GM19351 (cell line): Measurements from ENCODE around the gene MAP2K1.
"Not testable (repeated sequence)": the region's sequence is repeated elsewhere in the genome, so short reads cannot be mapped to it uniquely, and the experiment has no call there.

Experiments used
- ATAC-seq: cut with Tn5 transposase; IDR thresholded peaks from one replicate; pipeline ENCODE4 v1.9.1; 2021; ENCODE audit warnings: mild to moderate bottlenecking, moderate library complexity; ENCODE audit not compliant: unreplicated experiment

MAP2K1 gene

DNA sequence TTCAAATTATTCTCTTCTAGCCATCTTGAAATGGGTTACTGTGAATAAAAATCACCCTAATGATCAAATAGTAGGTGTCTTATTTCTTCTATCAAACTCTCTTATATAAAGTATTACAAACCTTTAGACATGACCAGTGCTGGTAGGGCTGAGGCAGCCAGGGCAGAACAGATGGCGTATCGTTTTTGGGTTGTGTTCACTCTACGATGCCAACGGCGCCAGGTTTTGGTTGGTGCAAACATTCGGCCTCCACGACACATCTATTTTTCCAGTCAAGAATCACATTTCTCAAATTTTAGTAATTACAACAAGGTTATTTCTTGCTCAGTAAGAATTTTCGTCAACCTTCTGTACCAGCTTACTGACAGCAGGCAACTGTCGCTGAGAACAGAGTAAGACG is 115.8 kb downstream of the MAP2K1 start:
- ATAC-seq: no peak

DNA sequence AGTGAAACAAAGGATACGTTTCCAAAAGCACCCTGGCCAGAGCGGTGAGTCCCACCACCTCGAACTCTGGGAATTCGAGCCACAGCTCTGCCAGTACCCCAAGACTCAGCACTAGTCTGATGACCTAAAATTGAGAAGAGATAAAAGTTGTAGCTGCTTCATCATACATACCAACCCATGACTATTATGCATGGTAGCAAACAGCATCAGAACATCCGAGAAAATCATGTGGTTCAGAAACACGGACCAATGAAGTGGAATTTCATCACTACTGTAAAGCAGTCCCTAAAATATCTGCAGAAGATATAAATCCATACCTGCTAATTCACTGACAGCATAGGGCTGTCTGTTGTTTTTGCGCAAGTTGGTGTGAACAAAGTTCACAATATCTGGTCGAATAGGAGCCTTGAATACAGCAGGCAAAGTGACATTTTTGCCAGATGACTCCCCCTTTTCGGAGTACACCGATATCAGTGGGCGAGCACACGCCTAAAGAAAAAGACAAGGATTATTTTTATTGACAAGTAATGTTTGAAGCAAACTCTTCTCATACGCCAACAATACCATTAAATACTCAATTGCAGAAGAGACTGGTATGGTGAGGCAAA is 116.4 kb downstream of the MAP2K1 start:
- ATAC-seq: not testable (repeated sequence)

DNA sequence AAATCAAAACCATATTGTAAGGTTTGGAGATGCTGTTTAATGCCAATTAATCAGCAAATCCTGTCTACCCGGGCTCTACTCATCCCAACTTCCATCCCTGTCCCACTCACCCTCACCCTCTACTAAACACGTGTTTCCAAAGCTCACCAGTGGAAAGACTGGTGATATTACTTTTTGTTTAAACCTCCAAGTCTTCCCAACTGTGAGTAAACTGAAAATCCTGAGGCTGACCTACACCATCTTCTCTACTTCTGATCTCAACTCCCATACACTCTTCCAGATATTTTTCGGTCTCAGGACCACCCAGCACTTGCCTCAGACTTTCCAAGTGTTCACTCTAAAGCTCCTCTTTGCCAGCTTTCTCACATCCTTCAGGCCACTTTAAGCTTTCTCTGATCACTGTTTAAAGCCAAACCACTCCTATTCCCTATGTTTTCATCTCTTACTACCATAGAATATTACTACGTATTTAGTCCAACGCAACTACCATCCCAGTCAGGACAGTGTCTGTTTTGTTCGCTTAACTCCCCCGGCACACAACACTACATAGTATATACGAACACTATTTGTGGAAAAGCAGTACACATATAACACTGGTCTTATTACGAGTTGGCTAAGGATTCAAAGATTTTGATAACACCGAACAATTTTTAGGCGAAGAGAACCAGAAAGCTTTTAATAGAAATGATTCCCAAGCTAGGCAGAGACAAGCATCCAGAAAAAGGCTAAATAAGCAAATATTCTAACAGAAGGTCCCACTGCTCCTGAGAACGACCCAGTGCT is 117.3 kb downstream of the MAP2K1 start:
- ATAC-seq: no peak

DNA sequence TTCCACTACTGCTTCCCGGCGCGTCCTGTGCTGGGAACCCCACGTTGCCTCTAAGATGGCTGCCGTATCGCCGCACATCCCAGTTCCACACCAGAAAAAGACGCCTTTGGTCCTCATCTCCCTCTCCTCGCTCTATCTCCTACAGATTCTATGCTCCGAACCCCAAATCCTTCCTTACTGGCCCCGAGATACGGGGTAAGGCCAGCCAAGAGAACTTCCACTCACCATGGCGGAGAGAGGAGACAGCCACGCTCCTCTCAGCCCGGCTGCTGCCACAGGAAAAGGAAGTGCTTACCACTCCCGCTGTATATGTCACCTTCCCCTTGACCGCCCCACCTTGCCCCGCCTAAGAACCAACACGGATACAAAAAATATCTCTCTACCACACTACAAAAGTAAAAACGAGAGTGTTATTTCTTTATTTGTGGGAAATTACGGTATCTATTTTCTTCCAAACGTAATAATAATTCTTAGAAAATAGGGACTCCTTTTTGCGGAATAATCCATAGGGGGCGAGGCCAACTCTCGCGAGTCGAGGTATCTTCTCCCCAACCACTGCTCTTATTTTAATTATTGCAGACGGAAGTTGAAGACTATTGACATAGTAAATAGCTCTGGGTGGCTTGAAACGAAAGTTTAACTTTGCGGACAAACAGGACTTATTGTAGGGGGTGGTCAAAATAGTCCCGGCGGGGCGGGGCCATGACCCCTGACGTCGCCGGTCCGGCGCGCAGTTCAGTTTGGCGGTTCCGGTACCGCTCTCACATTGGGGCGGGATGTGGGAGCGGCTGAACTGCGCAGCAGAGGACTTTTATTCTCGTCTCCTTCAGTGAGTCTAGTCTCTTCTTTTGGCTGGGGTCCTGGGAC is 118.1 kb downstream of the MAP2K1 start, which contains the start of the genes RPL4 and ZWILCH:
Gene RPL4, minus strand, starts transcription at position 293 of the 867 bp plus-strand sequence. Its CDS starts 65 bp downstream, at position 228.
Gene ZWILCH, plus strand, starts transcription at position 764 of the 867 bp plus-strand sequence. Its CDS starts 13 bp downstream, at position 777.
- ATAC-seq: peak; percentile 78

DNA sequence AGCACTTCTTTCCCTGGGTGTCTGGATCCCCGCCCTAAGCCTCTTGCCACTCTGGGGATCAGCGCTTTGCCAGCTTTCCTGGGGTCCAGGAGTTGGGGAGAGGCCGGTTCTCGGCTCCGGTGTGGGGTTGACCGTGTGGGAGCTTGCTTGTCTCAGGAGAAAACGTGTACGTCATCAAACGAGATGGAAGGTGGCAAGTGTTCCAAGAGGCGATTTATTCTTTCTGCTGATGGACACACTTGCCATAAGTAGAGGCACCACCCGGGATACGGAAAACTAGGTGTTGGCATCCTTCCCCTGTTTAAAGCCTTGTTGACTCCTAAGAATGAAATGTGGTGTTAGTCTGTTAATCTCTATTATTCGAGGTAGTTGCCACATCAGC is 118.7 kb downstream of the MAP2K1 start:
- ATAC-seq: no peak

DNA sequence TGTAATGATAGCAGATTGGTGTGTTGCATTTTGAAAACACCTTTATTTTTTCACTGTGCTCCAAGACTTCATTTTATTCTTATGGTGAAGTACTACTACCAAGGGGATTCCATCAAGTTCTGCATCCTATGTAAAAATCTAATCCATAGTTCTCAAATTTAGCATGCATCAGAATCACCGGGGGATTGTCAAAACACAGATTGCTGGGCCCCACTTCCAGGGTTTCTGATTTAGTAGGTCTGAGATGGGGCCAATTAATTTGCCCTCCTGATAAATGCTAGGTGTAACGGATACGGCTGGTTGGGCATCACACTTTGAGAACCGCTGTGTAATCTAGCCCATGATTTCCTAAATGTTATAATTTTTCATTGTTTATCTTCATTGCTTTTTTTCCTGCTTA is 119.1 kb downstream of the MAP2K1 start:
- ATAC-seq: no peak

DNA sequence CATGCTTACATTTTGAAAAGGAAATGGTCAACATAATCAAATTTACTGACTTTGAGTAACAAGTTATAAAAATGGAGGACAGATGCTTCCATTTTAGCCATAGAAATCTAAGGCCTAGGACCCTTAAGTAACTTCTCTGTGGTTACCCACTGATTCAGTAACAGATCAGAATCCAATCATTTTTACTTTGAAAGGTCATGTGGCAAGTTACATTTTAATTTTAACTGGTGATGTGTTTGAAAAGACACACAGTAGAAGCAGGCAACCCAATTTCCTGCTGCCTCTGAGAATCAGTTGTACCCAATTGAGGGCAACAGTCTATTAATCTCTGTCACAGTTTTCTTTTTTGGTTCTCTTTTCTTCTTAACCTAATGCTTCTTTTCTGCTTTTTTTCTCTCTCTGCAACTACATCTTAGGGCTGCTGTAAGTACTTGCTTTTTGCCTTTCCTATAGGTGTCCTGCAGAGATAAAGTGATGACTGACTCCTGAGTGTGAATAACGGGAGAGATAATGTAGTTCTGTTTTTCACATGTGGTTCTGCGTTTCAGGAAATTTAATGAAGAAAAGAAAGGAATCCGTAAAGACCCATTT is 121.7 kb downstream of the MAP2K1 start:
- no peak for ATAC-seq

DNA sequence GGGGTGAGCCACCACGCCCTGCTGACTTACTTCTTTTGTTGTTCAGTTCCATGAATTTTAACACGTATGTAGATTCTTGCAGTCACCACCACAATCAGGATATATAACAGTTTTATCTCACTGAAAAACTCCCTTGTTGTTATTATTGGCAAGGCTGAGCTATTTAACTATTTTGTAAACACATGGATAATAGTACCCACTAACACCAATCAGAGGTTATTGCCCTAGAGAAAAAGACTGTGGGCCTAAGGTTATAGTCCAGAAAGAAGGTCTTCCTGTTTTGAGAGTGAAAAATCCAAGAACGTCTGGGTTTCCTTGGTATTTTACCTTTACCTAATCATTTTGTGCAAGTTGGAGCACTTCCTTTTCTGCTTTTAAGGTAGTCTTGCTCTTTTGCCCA is 127.9 kb downstream of the MAP2K1 start:
- ATAC-seq: no peak

DNA sequence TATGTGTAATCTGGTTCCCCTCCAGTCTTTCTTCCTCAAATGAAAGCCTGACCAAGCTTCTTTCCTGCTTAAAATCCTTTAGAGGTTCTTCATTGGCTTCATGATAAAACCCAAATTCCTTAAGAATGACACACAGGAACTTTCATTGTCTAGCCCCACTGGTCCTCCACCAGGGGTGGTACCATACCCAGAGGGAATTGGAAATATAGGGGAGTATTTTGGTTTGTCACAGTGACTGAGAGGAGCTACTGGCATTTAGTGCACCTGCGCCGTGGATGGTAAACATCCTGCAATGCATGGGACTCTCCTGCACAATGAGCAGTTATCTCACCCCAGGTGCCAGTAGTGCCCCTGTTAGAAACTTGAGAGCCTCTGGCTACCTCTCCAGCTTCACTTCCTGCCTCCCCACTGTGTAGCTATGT is 129.2 kb downstream of the MAP2K1 start:
- ATAC-seq: no peak

DNA sequence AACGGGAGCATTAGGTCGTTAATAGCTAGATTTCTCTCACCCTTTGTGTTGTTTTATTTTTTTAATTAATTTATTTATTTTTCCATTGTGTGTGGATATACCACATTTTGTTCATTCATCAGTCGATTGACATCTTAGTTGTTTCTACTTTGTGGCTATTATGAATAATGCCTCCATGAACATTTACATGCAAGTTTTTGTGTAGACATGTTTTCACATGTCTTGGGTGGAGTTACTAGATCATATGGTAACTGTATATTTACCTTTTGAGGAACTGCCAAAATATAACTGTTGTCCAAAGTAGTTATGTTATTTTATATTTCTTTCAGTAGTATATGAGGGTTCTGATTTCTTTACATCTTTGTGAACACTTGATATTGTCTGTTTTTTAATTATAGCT is 137.2 kb downstream of the MAP2K1 start:
- ATAC-seq: no peak

DNA sequence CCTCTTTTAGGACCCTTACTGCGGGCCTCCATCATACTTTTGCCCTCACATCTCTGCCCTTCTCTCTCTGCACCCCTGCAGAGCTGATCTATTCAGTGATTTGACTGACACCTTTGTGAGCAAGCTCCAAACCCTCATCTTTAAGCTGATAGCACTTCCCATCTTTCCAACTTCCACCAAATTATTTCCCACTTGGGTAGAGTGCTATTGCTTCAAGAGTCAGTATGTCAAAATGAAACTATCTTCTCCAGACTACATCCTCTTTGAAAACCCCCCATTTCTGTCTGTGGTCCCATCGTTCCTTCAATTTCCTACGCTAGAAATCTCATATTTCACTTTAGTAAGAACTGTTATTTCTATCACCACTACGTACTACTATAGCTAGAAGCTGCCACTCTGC is 138.1 kb downstream of the MAP2K1 start:
- ATAC-seq: no peak

DNA sequence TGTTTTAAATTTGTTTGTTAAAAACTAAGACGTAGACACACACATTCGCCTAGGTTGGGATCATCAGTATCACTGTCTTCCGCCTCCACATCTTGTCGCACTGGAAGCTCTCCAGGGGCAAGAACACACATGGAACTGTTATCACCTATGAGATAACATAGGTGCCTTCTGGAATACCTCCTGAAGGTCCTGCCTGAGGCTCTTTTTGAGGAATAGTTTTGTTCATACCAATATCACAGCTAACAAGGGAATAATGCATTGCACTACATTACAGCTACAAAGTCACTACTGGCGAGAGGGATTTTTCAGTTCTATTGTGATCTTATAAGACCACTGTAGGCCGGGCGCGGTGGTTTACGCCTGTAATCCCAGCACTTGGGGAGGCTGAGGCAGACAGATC is 148.3 kb downstream of the MAP2K1 start:
- ATAC-seq: no peak
